ENCODE measurements around the gene BCO2.
"Not testable (repeated sequence)": the region's sequence is repeated elsewhere in the genome, so short reads cannot be mapped to it uniquely, and the experiment has no call there.

GRCh38 chr11:112199101-112199500, 23.8 kb downstream of the BCO2 start:
- TF ChIP-seq SP1 (IDR thresholded peaks at IDR 0.05); CTCF (IDR thresholded peaks at IDR 0.05; ENCODE audit: low read depth, low read length, missing input control): not testable (repeated sequence)
